Spleen (tissue), 11 donors: ENCODE measurements around the gene PEX1. TPM values are rescaled to one million over a fixed set of nuclear protein-coding genes. Genes with fewer than 3 reads are reported as not detected.
"Not testable (repeated sequence)": the region's sequence is repeated elsewhere in the genome, so short reads cannot be mapped to it uniquely, and the experiment has no call there.

ENCODE experiments used
- DNase-seq: peaks from one replicate; pipeline ENCODE4 v3.0.0-alpha.2; 2020
- H3K27ac ChIP-seq, 8 donors: fragments of 200-600 bp; sonication (generic) in 7 of 8; 1 replicate in 4 of 8; 2 replicates in 4 of 8; pipeline versions ENCODE4 v1.5.0 to v1.8.0; 2016 to 2021; ENCODE audit warnings: inconsistent platforms in 4 of 8, mild to moderate bottlenecking in 4 of 8, moderate library complexity in 1 of 8
- H3K27me3 ChIP-seq, 7 donors: fragments of 200-600 bp; sonication (generic) in 6 of 7; replicated peaks in 1 of 7; 1 replicate in 4 of 7; 2 replicates in 3 of 7; pipeline versions ENCODE4 v1.5.0 to v1.8.0; 2016 to 2021; ENCODE audit warnings: inconsistent platforms in 3 of 7, mild to moderate bottlenecking in 1 of 7
- H3K36me3 ChIP-seq, 6 donors: fragments of 200-600 bp; sonication (generic) in 5 of 6; 1 replicate in 4 of 6; 2 replicates in 2 of 6; pipeline versions ENCODE4 v1.5.0 to v1.8.0; 2016 to 2021; ENCODE audit warnings: inconsistent platforms in 2 of 6
- H3K4me1 ChIP-seq, 6 donors: fragments of 200-600 bp; sonication (generic) in 5 of 6; 1 replicate in 3 of 6; 2 replicates in 3 of 6; pipeline versions ENCODE4 v1.5.0 to v1.8.0; 2016 to 2021; ENCODE audit warnings: inconsistent platforms in 3 of 6
- H3K4me3 ChIP-seq, 8 donors: fragments of 200-600 bp; sonication (generic) in 7 of 8; 1 replicate in 4 of 8; 2 replicates in 4 of 8; pipeline versions ENCODE4 v1.5.0 to v1.8.0; 2016 to 2021; ENCODE audit warnings: inconsistent platforms in 4 of 8, mild to moderate bottlenecking in 4 of 8, moderate library complexity in 2 of 8
- H3K9me3 ChIP-seq, 8 donors: fragments of 200-600 bp; sonication (generic) in 7 of 8; 1 replicate in 4 of 8; 2 replicates in 4 of 8; pipeline versions ENCODE4 v1.5.0 to v1.8.0; 2016 to 2021; ENCODE audit warnings: inconsistent platforms in 4 of 8
- CTCF ChIP-seq, 11 experiments: fragments of 200-600 bp in 7 of 11; fragments of 450-650 bp in 4 of 11; sonication (generic) in 4 of 11; IDR thresholded peaks in 8 of 11; conservative IDR thresholded peaks in 3 of 11; 1 replicate in 7 of 11; 2 replicates in 4 of 11; pipeline versions ENCODE4 v1.4.0 to v1.8.0; 2016 to 2021; ENCODE audit warnings: antibody characterized with exemption in 11 of 11, inconsistent platforms in 4 of 11, mild to moderate bottlenecking in 1 of 11
- POLR2A ChIP-seq, 3 donors: fragments of 450-650 bp; IDR thresholded peaks; one replicate each; pipeline ENCODE4 v1.5.1; 2017; ENCODE audit warnings: antibody characterized with exemption in 3 of 3, mild to moderate bottlenecking in 1 of 3
- POLR2AphosphoS5 ChIP-seq, 3 donors: sonication (generic); formaldehyde crosslinking; IDR thresholded peaks; one replicate each; pipeline ENCODE4 v1.5.1; 2017; ENCODE audit warnings: antibody characterized with exemption in 3 of 3
- WGBS, 5 donors: extraction: QIAGEN DNeasy Blood & Tissue Kit in 3 of 5; methylation state at CpG; one replicate each; pipeline versions ENCODE4 v1.1.5 to v1.1.7; 2013 to 2018; 5-methylcytosine and 5-hydroxymethylcytosine counted together
- intact Hi-C: fragments of 100-400 bp; cut with DNase I; formaldehyde crosslinking; loops from one replicate; pipeline ENCODE4 v1.15.0; 2023; ENCODE audit warnings: low total_unique reads
- polyA plus RNA-seq, 3 donors: library from polyadenylated mRNA; stranded (reverse); fragments of 200-250 nt; gene quantifications; one replicate each; pipeline ENCODE4 v1.2.1, GENCODE V29; 2013
- total RNA-seq, 7 donors: library from RNA; depleted of rRNA in 3 of 7; stranded (reverse); fragments of >200 nt in 3 of 7; fragmentation: NEBNext Ultra II Directional in 4 of 7; extraction: Animal tissue kit (Norgen Biotek cat#: 25700) in 4 of 7; gene quantifications; one replicate each; pipeline versions ENCODE4 v1.1.0 to v1.2.1, GENCODE V29; 2016 to 2021
- donor health status: healthy with polysubstance abuse.
- donor health status: DM: no; HTN: no; CAD: no; lungs with moderate emphysema.
- donor health status: DM: no; HTN: no; CAD: no.
- donor health status: Bipolar disorder and iron deficiency.
- donor health status: healthy.
- donor health status: DM: no; HTN: no; CAD: no.
- donor health status: DM: yes; HTN: yes; CAD: no.

The PEX1 gene
- total and polyA plus RNA-seq, 10 donors: 13.1 to 37.4 (median 21.0) TPM

DNA sequence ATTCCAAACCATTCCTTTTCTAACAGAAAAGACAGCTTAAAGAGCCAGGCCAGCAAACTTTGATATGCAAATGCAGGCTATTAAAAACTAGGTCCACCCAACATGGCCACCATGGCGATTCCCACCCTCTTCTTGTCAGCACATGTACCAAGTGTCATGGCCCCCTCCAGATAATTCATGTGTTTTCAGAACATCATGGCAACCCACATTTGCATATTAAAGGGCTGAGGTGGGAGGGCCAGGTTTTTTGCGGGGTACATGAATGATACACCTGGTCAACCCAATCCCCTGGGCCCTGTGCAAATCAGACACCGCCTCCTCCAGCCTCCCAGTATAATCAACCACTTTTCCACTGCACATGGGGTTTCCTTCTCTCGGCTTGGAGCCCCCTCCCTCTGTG is 49.6 kb downstream of the PEX1 start:
- intact Hi-C loops: no loop called here
- 92 to 97% (median 94%) methylated on average over 4 of the region's 4 CpGs for WGBS, 5 donors
- Histone ChIP-seq H3K9me3 (no peaks in the 10 kb centered on the region), H3K4me1 (no peaks in the 10 kb centered on the region), H3K27ac (no peak overlapping the region), H3K27me3 (no peaks in the 10 kb centered on the region), H3K4me3 (no peak overlapping the region), H3K36me3 (peaks cover 0 to 32% (median 0%) of the 10 kb centered on the region in 6 donors)
- TF ChIP-seq CTCF (IDR thresholded peaks at IDR 0.05 in 8 of 11, conservative IDR thresholded peaks at IDR 0.05 in 3 of 11) (no peak), POLR2A (IDR thresholded peaks at IDR 0.05) (no peak)
- no peak for DNase-seq

GRCh38 chr7:92478095-92478494 is 50.2 kb downstream of the PEX1 start:
- H3K9me3 ChIP-seq: no peaks in the 10 kb centered on the region

GRCh38 chr7:92477681-92478080 is 50.6 kb downstream of the PEX1 start, which contains the start of gene ERVW-1:
Gene ERVW-1 (minus strand): TSS chr7:92477946. CDS start chr7:92470381, 7,565 bp downstream.
- peaks cover 0 to 40% (median 0%) of the 10 kb centered on the region in 6 donors for H3K36me3 ChIP-seq
- H3K9me3 ChIP-seq, H3K27ac ChIP-seq, H3K4me1 ChIP-seq, intact Hi-C loops, DNase-seq, H3K4me3 ChIP-seq, H3K27me3 ChIP-seq: not testable (repeated sequence)
- WGBS, 5 donors: 94 to 98% (median 97%) methylated on average over 11 of the region's 11 CpGs

More at GRCh38 chr7:92478095-92478494, 50.2 kb downstream of the PEX1 start:
- no peak overlapping the region for H3K27ac ChIP-seq
- H3K4me3 ChIP-seq: no peak overlapping the region
- H3K27me3 ChIP-seq: no peaks in the 10 kb centered on the region
- intact Hi-C loops: no loop called here
- peaks cover 0 to 36% (median 0%) of the 10 kb centered on the region in 6 donors for H3K36me3 ChIP-seq
- no peak for DNase-seq
- no peak for TF ChIP-seq POLR2AphosphoS5 (IDR thresholded peaks at IDR 0.05)
- no peak for TF ChIP-seq POLR2A (IDR thresholded peaks at IDR 0.05)
- TF ChIP-seq CTCF (IDR thresholded peaks at IDR 0.05 in 8 of 11, conservative IDR thresholded peaks at IDR 0.05 in 3 of 11): no peak
- WGBS, 5 donors: 87 to 99% (median 92%) methylated on average over 9 of the region's 9 CpGs
- H3K4me1 ChIP-seq: no peaks in the 10 kb centered on the region

DNA sequence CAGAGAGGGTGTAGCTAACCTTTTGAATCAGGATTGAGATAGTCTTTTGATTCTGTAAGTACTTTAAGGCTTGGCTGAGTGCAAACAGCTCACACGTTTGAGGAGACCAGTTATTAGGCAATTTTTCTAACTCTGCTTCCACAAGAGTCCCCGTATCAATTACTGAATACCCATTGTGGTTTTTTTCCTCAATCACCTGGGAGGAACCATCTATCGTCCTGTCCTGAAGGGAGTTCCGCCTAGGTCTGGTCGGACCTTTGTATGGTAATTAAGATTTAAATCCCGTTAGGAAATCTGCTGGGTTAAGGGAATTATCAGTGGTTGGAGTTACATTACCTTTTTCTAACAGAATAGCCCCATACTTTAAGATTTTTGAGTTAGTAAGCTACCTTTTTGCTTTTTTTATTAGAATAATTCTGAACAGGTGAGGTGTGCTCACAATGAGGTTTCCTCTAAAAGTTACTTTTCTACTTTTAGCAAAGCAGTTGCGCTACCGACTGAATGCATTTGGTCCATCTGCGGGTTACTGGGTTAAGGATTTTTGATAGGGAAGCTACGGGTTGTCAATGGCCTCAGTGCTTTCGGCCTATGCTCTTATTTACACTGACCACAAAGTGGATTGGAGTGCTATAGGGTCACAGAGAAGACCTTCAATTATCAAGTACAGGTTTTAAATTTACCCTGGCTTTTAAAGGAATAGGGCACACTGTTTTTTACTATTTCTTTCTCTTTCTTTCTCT is 52.3 kb downstream of the PEX1 start:
- 90 to 95% (median 92%) methylated on average over 11 of the region's 11 CpGs for WGBS, 5 donors
- intact Hi-C loops, DNase-seq, H3K4me1 ChIP-seq, H3K27me3 ChIP-seq, H3K27ac ChIP-seq, H3K4me3 ChIP-seq, H3K9me3 ChIP-seq: not testable (repeated sequence)
- H3K36me3 ChIP-seq: peaks cover 0 to 55% (median 0%) of the 10 kb centered on the region in 6 donors

- H3K9me3 ChIP-seq, H3K27ac ChIP-seq, H3K4me1 ChIP-seq, H3K27me3 ChIP-seq, H3K4me3 ChIP-seq, DNase-seq, intact Hi-C loops: not testable (repeated sequence)
- WGBS, 5 donors: 89 to 97% (median 90%) methylated on average over 12 of the region's 12 CpGs
- H3K36me3 ChIP-seq: peaks cover 0 to 60% (median 0%) of the 10 kb centered on the region in 6 donors
Measured at GRCh38 chr7:92475261-92475770, 53.0 kb downstream of the PEX1 start.

DNA sequence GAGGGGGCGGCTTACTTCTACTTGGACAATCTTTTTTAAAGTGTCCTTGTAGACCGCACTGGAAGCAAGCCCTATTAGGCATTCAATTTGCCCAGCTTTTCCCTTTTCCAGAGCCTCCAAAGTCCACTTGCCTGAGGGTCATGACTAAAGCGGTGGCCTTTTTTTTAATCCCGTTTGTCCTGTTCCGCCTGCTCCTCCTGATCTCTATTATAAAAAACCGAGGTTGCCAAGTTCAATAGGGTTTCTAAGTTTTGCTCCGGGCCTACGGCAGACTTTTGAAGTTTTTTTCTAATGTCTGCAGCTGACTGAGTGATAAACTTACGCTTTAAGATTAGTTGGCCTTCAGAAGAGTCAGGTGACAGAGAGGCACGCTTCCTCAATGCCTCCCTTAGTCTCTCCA is 54.3 kb downstream of the PEX1 start:
- intact Hi-C loops, H3K4me1 ChIP-seq, H3K27me3 ChIP-seq, H3K9me3 ChIP-seq, H3K4me3 ChIP-seq, H3K27ac ChIP-seq, DNase-seq: not testable (repeated sequence)
- WGBS, 5 donors: 90 to 96% (median 92%) methylated on average over 10 of the region's 10 CpGs
- peaks cover 0 to 67% (median 0%) of the 10 kb centered on the region in 6 donors for H3K36me3 ChIP-seq

GRCh38 chr7:92468589-92468988 is 59.7 kb downstream of the PEX1 start:
- 93 to 97% (median 95%) methylated on average over 9 of the region's 9 CpGs for WGBS, 5 donors
- H3K9me3 ChIP-seq, H3K27me3 ChIP-seq, intact Hi-C loops, H3K27ac ChIP-seq, DNase-seq, H3K4me1 ChIP-seq, H3K4me3 ChIP-seq: not testable (repeated sequence)
- H3K36me3 ChIP-seq: peaks cover 0 to 75% (median 6%) of the 10 kb centered on the region in 6 donors
